ENCODE data around the gene MRPL39.
"Not testable (repeated sequence)": the region's sequence is repeated elsewhere in the genome, so short reads cannot be mapped to it uniquely, and the experiment has no call there.

The MRPL39 gene

GRCh38 chr21:25607151-25608043, at the start of gene MRPL39:
MRPL39 (minus strand) TSS chr21:25607481; CDS start chr21:25607475, 6 bp downstream.
- DNase-seq (ENCODE audit: low read depth), result peak; percentile 72

GRCh38 chr21:25656412-25656811, 49.1 kb upstream of the MRPL39 start:
- no peak for DNase-seq (ENCODE audit: low read depth)

GRCh38 chr21:25649146-25649545, 41.9 kb upstream of the MRPL39 start:
- no peak for DNase-seq (ENCODE audit: low read depth)

GRCh38 chr21:25647647-25648046, 40.4 kb upstream of the MRPL39 start:
- DNase-seq (ENCODE audit: low read depth), result no peak

GRCh38 chr21:25646474-25646873, 39.2 kb upstream of the MRPL39 start:
- no peak for DNase-seq (ENCODE audit: low read depth)

- DNase-seq (ENCODE audit: low read depth), result no peak
Observed at GRCh38 chr21:25643486-25643885, 36.2 kb upstream of the MRPL39 start.

GRCh38 chr21:25640943-25641292, 33.6 kb upstream of the MRPL39 start:
- DNase-seq (ENCODE audit: low read depth), result no peak

GRCh38 chr21:25640202-25640942, 33.1 kb upstream of the MRPL39 start:
- no peak for DNase-seq (ENCODE audit: low read depth)

- no peak for DNase-seq (ENCODE audit: low read depth)
Observed at GRCh38 chr21:25639551-25640201, 32.4 kb upstream of the MRPL39 start.

- DNase-seq (ENCODE audit: low read depth), result no peak
Observed at GRCh38 chr21:25638660-25639550, 31.6 kb upstream of the MRPL39 start, which contains the start of gene JAM2. JAM2 (plus strand) TSS chr21:25639258; CDS start chr21:25639822, 564 bp downstream.

GRCh38 chr21:25637851-25638659, 30.8 kb upstream of the MRPL39 start:
- DNase-seq (ENCODE audit: low read depth), result no peak

GRCh38 chr21:25636727-25637126, 29.4 kb upstream of the MRPL39 start:
- DNase-seq (ENCODE audit: low read depth), result no peak

GRCh38 chr21:25635310-25635709, 28.0 kb upstream of the MRPL39 start:
- no peak for DNase-seq (ENCODE audit: low read depth)

- no peak for DNase-seq (ENCODE audit: low read depth)
Observed at GRCh38 chr21:25632296-25632695, 25.0 kb upstream of the MRPL39 start.

GRCh38 chr21:25626757-25627156, 19.5 kb upstream of the MRPL39 start:
- DNase-seq (ENCODE audit: low read depth), result no peak

- DNase-seq (ENCODE audit: low read depth), result not testable (repeated sequence)
Observed at GRCh38 chr21:25625776-25626555, 18.7 kb upstream of the MRPL39 start.

GRCh38 chr21:25625036-25625435, 17.8 kb upstream of the MRPL39 start:
- DNase-seq (ENCODE audit: low read depth), result no peak

GRCh38 chr21:25624511-25624910, 17.2 kb upstream of the MRPL39 start:
- no peak for DNase-seq (ENCODE audit: low read depth)

GRCh38 chr21:25619198-25619597, 11.9 kb upstream of the MRPL39 start:
- DNase-seq (ENCODE audit: low read depth), result no peak

- no peak for DNase-seq (ENCODE audit: low read depth)
Observed at GRCh38 chr21:25615880-25616279, 8.6 kb upstream of the MRPL39 start.
